Suprapubic skin (tissue), 4 donors: ENCODE data around the gene CYTH2. TPM values are rescaled to one million over a fixed set of nuclear protein-coding genes. Genes with fewer than 3 reads are reported as not detected.

Experiments
- DNase-seq, 2 donors: peaks; one replicate each; pipeline ENCODE4 v3.0.0-alpha.2; 2019; ENCODE audit warnings: low spot score in 2 of 2
- H3K27ac ChIP-seq: fragments of 200-600 bp; sonication (generic); one replicate; pipeline ENCODE4 v1.5.1; 2019
- H3K27me3 ChIP-seq: fragments of 200-600 bp; sonication (generic); one replicate; pipeline ENCODE4 v1.5.1; 2019
- H3K36me3 ChIP-seq: fragments of 200-600 bp; sonication (generic); one replicate; pipeline ENCODE4 v1.5.1; 2019
- H3K4me1 ChIP-seq: fragments of 200-600 bp; sonication (generic); one replicate; pipeline ENCODE4 v1.5.1; 2019
- H3K4me3 ChIP-seq: fragments of 200-600 bp; sonication (generic); one replicate; pipeline ENCODE4 v1.5.1; 2019; ENCODE audit warnings: mild to moderate bottlenecking
- H3K9me3 ChIP-seq: fragments of 200-600 bp; sonication (generic); one replicate; pipeline ENCODE4 v1.5.1; 2019
- CTCF ChIP-seq, 2 donors: fragments of 200-600 bp in 1 of 2; fragments of 450-650 bp in 1 of 2; sonication (generic) in 1 of 2; IDR thresholded peaks; one replicate each; pipeline ENCODE4 v1.5.1; 2016 to 2019; ENCODE audit warnings: antibody characterized with exemption in 2 of 2, mild to moderate bottlenecking in 1 of 2, moderate library complexity in 1 of 2
- EP300 ChIP-seq: sonication (generic); formaldehyde crosslinking; IDR thresholded peaks from one replicate; pipeline ENCODE4 v1.6.1; 2017; ENCODE audit warnings: antibody characterized with exemption
- POLR2A ChIP-seq, 2 donors: fragments of 450-650 bp; IDR thresholded peaks; one replicate each; pipeline ENCODE4 v1.6.1; 2017; ENCODE audit warnings: antibody characterized with exemption in 2 of 2, mild to moderate bottlenecking in 2 of 2, moderate library complexity in 2 of 2
- POLR2AphosphoS5 ChIP-seq, 3 donors: sonication (generic); formaldehyde crosslinking; IDR thresholded peaks; one replicate each; pipeline ENCODE4 v1.6.1; 2017; ENCODE audit warnings: antibody characterized with exemption in 3 of 3
- WGBS: methylation state at CpG from one replicate; pipeline ENCODE4 v1.1.5; 2018; 5-methylcytosine and 5-hydroxymethylcytosine counted together
- total RNA-seq, 4 donors: library from RNA; depleted of rRNA; stranded (reverse); fragments of >200 nt; gene quantifications; one replicate each; pipeline ENCODE4 v1.1.0, GENCODE V29; 2016

CYTH2 gene
- total RNA-seq, 4 donors from 2014 or later, result 54.9 to 86.5 (median 63.2) TPM

GRCh38 chr19:48479686-48480085 is 10.5 kb downstream of the CYTH2 start:
- peaks cover 48% of the 10 kb centered on the region for H3K36me3 ChIP-seq
- peak overlapping the region; percentile 58 for H3K4me3 ChIP-seq
- WGBS, result 62% methylated on average over 5 of the region's 7 CpGs
- H3K9me3 ChIP-seq, result no peaks in the 10 kb centered on the region
- DNase-seq, result no peak
- no peaks in the 10 kb centered on the region for H3K27me3 ChIP-seq
- H3K4me1 ChIP-seq, result peaks cover 24% of the 10 kb centered on the region
- peak overlapping the region; percentile 80 for H3K27ac ChIP-seq
- TF ChIP-seq POLR2AphosphoS5 (IDR thresholded peaks at IDR 0.05), result no peak
- TF ChIP-seq POLR2A (IDR thresholded peaks at IDR 0.05), result no peak
- TF ChIP-seq CTCF (IDR thresholded peaks at IDR 0.05), result no peak
- TF ChIP-seq EP300, result no peak

- Histone ChIP-seq H3K4me1 (peaks cover 24% of the 10 kb centered on the region), H3K9me3 (no peaks in the 10 kb centered on the region), H3K4me3 (peak overlapping the region; percentile 58), H3K36me3 (peaks cover 43% of the 10 kb centered on the region), H3K27me3 (no peaks in the 10 kb centered on the region), H3K27ac (peak overlapping the region; percentile 80)
- no peak for DNase-seq
- TF ChIP-seq POLR2A (IDR thresholded peaks at IDR 0.05), result no peak
- no peak for TF ChIP-seq EP300
- TF ChIP-seq CTCF (IDR thresholded peaks at IDR 0.05), result no peak
- TF ChIP-seq POLR2AphosphoS5 (IDR thresholded peaks at IDR 0.05), result peak in 1 of 3 donors; percentile 5
- WGBS, result 4% methylated on average over 22 of the region's 32 CpGs
Observed at GRCh38 chr19:48480183-48480557, 11.0 kb downstream of the CYTH2 start.

- WGBS, result 12% methylated on average over 41 of the region's 52 CpGs
- Histone ChIP-seq H3K36me3 (peaks cover 37% of the 10 kb centered on the region), H3K27me3 (no peaks in the 10 kb centered on the region), H3K4me3 (peak overlapping the region; percentile 58), H3K4me1 (peaks cover 24% of the 10 kb centered on the region), H3K27ac (peak overlapping the region; percentile 80), H3K9me3 (no peaks in the 10 kb centered on the region)
- DNase-seq, result no peak
- no peak for TF ChIP-seq POLR2AphosphoS5 (IDR thresholded peaks at IDR 0.05)
- TF ChIP-seq CTCF (IDR thresholded peaks at IDR 0.05), result no peak
- TF ChIP-seq POLR2A (IDR thresholded peaks at IDR 0.05), result no peak
- no peak for TF ChIP-seq EP300
Observed at GRCh38 chr19:48480558-48481500, 11.7 kb downstream of the CYTH2 start.

- 54% methylated on average over 7 of the region's 7 CpGs for WGBS
- Histone ChIP-seq H3K9me3 (no peaks in the 10 kb centered on the region), H3K27me3 (no peaks in the 10 kb centered on the region), H3K4me3 (no peak overlapping the region), H3K27ac (no peak overlapping the region), H3K4me1 (peaks cover 24% of the 10 kb centered on the region), H3K36me3 (peaks cover 25% of the 10 kb centered on the region)
- TF ChIP-seq POLR2A (IDR thresholded peaks at IDR 0.05), result no peak
- no peak for TF ChIP-seq POLR2AphosphoS5 (IDR thresholded peaks at IDR 0.05)
- TF ChIP-seq EP300, result no peak
- TF ChIP-seq CTCF (IDR thresholded peaks at IDR 0.05), result no peak
- no peak for DNase-seq
Observed at GRCh38 chr19:48481846-48482639, 12.9 kb downstream of the CYTH2 start.

- H3K36me3 ChIP-seq, result peaks cover 12% of the 10 kb centered on the region
- TF ChIP-seq CTCF (IDR thresholded peaks at IDR 0.05) (no peak), POLR2A (IDR thresholded peaks at IDR 0.05) (no peak), EP300 (no peak), POLR2AphosphoS5 (IDR thresholded peaks at IDR 0.05) (no peak)
- H3K9me3 ChIP-seq, result no peaks in the 10 kb centered on the region
- H3K4me3 ChIP-seq, result no peak overlapping the region
- whole genome bisulfite sequencing, result 90% methylated on average over 1 of the region's 3 CpGs
- DNase-seq, result no peak
- H3K27me3 ChIP-seq, result no peaks in the 10 kb centered on the region
- H3K4me1 ChIP-seq, result peaks cover 36% of the 10 kb centered on the region
- H3K27ac ChIP-seq, result no peak overlapping the region
Observed at GRCh38 chr19:48483301-48483700, 14.1 kb downstream of the CYTH2 start.
